Subcutaneous adipose tissue (tissue), 4 donors: ENCODE measurements around the gene MRGPRE. TPM values are rescaled to one million over a fixed set of nuclear protein-coding genes. Genes with fewer than 3 reads are reported as not detected.

Source experiments
- CTCF ChIP-seq: fragments of 450-650 bp; IDR thresholded peaks from one replicate; pipeline ENCODE4 v1.5.1; 2016; ENCODE audit warnings: low read depth, mild to moderate bottlenecking, control low read depth, antibody characterized with exemption, moderate library complexity
- total RNA-seq, 4 donors: library from RNA; depleted of rRNA; stranded (reverse); fragments of >200 nt; gene quantifications; one replicate each; pipeline ENCODE4 v1.1.0, GENCODE V29; 2016

Gene MRGPRE
- total RNA-seq, 4 donors from 2014 or later, result not detected

- TF ChIP-seq CTCF, result no peak
These were observed 16.1 kb downstream of the MRGPRE start for GRCh38 chr11:3216027-3216525.

- TF ChIP-seq CTCF, result no peak
These were observed 16.7 kb downstream of the MRGPRE start for GRCh38 chr11:3215346-3216026.

- no peak for TF ChIP-seq CTCF
These were observed 17.9 kb downstream of the MRGPRE start for GRCh38 chr11:3214420-3214699.

GRCh38 chr11:3213659-3214419 is 18.4 kb downstream of the MRGPRE start:
- TF ChIP-seq CTCF, result no peak

- TF ChIP-seq CTCF, result no peak
These were observed 23.9 kb downstream of the MRGPRE start for GRCh38 chr11:3208272-3208671.

- TF ChIP-seq CTCF, result no peak
These were observed 24.6 kb downstream of the MRGPRE start for GRCh38 chr11:3207526-3208189.

GRCh38 chr11:3206922-3207204 is 25.4 kb downstream of the MRGPRE start:
- TF ChIP-seq CTCF, result no peak
